Panc1 (cell line): ENCODE results near the gene MTA1. TPM values are rescaled to one million over a fixed set of nuclear protein-coding genes. Genes with fewer than 3 reads are reported as not detected.

Experiments used
- ATAC-seq: fragments of 200-7000 bp; cut with Tn5 transposase; 2 replicates; pipeline ENCODE4 v1.9.1; 2020; ENCODE audit warnings: mild to moderate bottlenecking, moderate library complexity
- BruUV-seq: library from RNA; stranded (reverse); fragments of 400-500 nt; replicated peaks from 2 replicates; lab custom pipeline; 2021; lab: Mats Ljungman, UMichigan
- CTCF ChIA-PET: fragments of 300-600 bp; sonication (Branson Sonifier 250); formaldehyde crosslinking; loops from one replicate; lab custom pipeline; 2022; ENCODE audit warnings: antibody characterized with exemption; lab: Charles Lee
- POLR2A ChIA-PET: fragments of 300-600 bp; sonication (Branson Sonifier 250); formaldehyde crosslinking; loops from one replicate; lab custom pipeline; 2022; ENCODE audit warnings: antibody characterized with exemption; lab: Charles Lee
- DNase-seq: peaks from one replicate; pipeline ENCODE4 v3.0.0-alpha.2; 2010; ENCODE audit warnings: low read depth, low spot score
- H3K27ac ChIP-seq: 2 replicates; pipeline ENCODE4 v1.5.1; 2011; ENCODE audit warnings: mild to moderate bottlenecking, low read length, inconsistent platforms
- H3K27me3 ChIP-seq: fragments of 200-500 bp; sonication (Bioruptor generic); 2 replicates; pipeline ENCODE4 v1.6.0; 2014; ENCODE audit warnings: low read length, inconsistent platforms; ENCODE audit not compliant: control insufficient read depth, insufficient read depth
- H3K36me3 ChIP-seq: fragments of 200-500 bp; sonication (Bioruptor generic); 2 replicates; pipeline ENCODE4 v1.5.1; 2014; ENCODE audit warnings: inconsistent platforms, mild to moderate bottlenecking, low read length, moderate library complexity; ENCODE audit not compliant: control insufficient read depth, insufficient read depth
- H3K4me1 ChIP-seq: 2 replicates; pipeline ENCODE4 v1.5.1; 2011; ENCODE audit warnings: inconsistent platforms, mild to moderate bottlenecking, low read length, moderate library complexity; ENCODE audit not compliant: control insufficient read depth, insufficient read depth
- H3K4me3 ChIP-seq, 2 experiments: 2 replicates each; pipeline ENCODE4 v1.5.1; 2011 to 2012; ENCODE audit warnings: low read depth in 2 of 2, low read length in 2 of 2, mild to moderate bottlenecking in 2 of 2, inconsistent platforms in 1 of 2, moderate library complexity in 1 of 2
- H3K9me3 ChIP-seq: fragments of 200-500 bp; sonication (Bioruptor generic); 2 replicates; pipeline ENCODE4 v1.5.1; 2014; ENCODE audit warnings: low read depth, mild to moderate bottlenecking, inconsistent platforms, low read length, moderate library complexity; ENCODE audit not compliant: control insufficient read depth, insufficient read depth
- POLR2AphosphoS5 ChIP-seq: IDR thresholded peaks from 2 replicates; pipeline ENCODE4 v1.6.1; 2012; ENCODE audit warnings: mild to moderate bottlenecking, low read depth, low read length, moderate library complexity
- SIN3A ChIP-seq: IDR thresholded peaks from 2 replicates; pipeline ENCODE4 v1.6.1; 2012; ENCODE audit warnings: low read depth, mild to moderate bottlenecking, low read length, moderate library complexity, borderline replicate concordance; ENCODE audit not compliant: insufficient read depth
- TCF7L2 ChIP-seq: IDR thresholded peaks from 2 replicates; pipeline ENCODE4 v1.6.1; 2011; ENCODE audit warnings: mild to moderate bottlenecking, low read depth, low read length, inconsistent platforms
- in situ Hi-C: cut with HindIII; loops from 2 replicates; pipeline ENCODE4 v1.10.0; 2016; ENCODE audit warnings: low sequenced_read_pairs, low pct_unique_long_range_greater_than_20kb
- intact Hi-C: fragments of 100-400 bp; cut with micrococcal nuclease; formaldehyde crosslinking; loops from one replicate; pipeline ENCODE4 v1.10.0; 2022; ENCODE audit not compliant: unreplicated experiment
- total RNA-seq: library from RNA; stranded (reverse); gene quantifications from one replicate; pipeline ENCODE4 v1.2.1, GENCODE V29; 2021; ENCODE audit not compliant: unreplicated experiment
- TF ChIP-seq, protein P1 (sequence below): fragments of 450-650 bp; IDR thresholded peaks from 2 replicates; pipeline ENCODE4 v1.5.1; 2017; ENCODE audit warnings: mild to moderate bottlenecking
- TF ChIP-seq, protein P2 (sequence below), 2 experiments: IDR thresholded peaks; 2 replicates each; pipeline ENCODE4 v1.6.1; 2011 to 2012; ENCODE audit warnings: low read depth in 2 of 2, control low read depth in 1 of 2, low read length in 1 of 2, mild to moderate bottlenecking in 1 of 2, moderate library complexity in 1 of 2; ENCODE audit not compliant: insufficient read depth in 1 of 2

The MTA1 gene
- total RNA-seq, 1 experiment from 2014 or later = 105 TPM

DNA sequence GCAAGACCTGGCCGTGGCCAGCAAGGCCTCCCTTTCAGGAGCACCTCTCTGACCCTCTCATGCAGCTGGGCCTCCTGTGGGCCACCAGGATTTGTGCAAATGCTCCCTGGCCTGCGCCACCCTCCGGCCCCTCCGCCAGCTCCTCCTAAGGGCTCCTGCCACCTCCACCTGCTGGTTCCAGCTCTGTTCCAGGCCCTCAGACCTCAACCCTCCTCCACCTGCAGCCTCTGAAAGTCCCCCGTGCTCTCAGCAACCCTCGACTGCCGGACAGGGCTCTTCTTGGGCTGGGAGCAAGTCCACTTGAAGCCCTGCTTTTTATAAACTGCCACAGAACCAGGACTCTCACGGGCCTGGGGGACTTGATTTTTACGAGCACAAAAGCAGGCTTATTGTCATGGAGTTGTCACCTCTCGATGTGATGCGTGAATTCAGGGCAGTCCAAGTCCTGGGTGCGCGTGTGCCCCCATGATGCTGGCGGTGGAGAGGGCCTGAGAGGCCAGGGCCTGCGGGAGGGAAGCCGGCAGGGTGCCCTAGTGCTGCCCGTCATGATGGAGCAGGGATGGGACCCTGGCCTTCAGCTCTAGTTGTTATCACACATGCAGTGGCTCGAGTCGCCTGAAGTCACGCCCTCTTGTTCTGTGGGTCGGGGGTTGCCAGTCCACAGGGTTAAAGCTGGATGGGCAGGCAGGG is 80.6 kb downstream of the MTA1 start:
- POLR2A ChIA-PET = no interaction called here
- no TSS peak for BruUV-seq
- H3K4me1 ChIP-seq = no peaks in the 10 kb centered on the region
- no peak for ATAC-seq
- H3K27me3 ChIP-seq = no peaks in the 10 kb centered on the region
- no peak overlapping the region for H3K4me3 ChIP-seq
- DNase-seq = no peak
- H3K36me3 ChIP-seq = no peaks in the 10 kb centered on the region
- intact Hi-C loops = no loop called here
- H3K9me3 ChIP-seq = no peaks in the 10 kb centered on the region
- CTCF ChIA-PET = no interaction called here
- in situ Hi-C loops = no loop called here
- TF ChIP-seq, protein P1, sequence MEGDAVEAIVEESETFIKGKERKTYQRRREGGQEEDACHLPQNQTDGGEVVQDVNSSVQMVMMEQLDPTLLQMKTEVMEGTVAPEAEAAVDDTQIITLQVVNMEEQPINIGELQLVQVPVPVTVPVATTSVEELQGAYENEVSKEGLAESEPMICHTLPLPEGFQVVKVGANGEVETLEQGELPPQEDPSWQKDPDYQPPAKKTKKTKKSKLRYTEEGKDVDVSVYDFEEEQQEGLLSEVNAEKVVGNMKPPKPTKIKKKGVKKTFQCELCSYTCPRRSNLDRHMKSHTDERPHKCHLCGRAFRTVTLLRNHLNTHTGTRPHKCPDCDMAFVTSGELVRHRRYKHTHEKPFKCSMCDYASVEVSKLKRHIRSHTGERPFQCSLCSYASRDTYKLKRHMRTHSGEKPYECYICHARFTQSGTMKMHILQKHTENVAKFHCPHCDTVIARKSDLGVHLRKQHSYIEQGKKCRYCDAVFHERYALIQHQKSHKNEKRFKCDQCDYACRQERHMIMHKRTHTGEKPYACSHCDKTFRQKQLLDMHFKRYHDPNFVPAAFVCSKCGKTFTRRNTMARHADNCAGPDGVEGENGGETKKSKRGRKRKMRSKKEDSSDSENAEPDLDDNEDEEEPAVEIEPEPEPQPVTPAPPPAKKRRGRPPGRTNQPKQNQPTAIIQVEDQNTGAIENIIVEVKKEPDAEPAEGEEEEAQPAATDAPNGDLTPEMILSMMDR = no peak
- TF ChIP-seq, protein P2, sequence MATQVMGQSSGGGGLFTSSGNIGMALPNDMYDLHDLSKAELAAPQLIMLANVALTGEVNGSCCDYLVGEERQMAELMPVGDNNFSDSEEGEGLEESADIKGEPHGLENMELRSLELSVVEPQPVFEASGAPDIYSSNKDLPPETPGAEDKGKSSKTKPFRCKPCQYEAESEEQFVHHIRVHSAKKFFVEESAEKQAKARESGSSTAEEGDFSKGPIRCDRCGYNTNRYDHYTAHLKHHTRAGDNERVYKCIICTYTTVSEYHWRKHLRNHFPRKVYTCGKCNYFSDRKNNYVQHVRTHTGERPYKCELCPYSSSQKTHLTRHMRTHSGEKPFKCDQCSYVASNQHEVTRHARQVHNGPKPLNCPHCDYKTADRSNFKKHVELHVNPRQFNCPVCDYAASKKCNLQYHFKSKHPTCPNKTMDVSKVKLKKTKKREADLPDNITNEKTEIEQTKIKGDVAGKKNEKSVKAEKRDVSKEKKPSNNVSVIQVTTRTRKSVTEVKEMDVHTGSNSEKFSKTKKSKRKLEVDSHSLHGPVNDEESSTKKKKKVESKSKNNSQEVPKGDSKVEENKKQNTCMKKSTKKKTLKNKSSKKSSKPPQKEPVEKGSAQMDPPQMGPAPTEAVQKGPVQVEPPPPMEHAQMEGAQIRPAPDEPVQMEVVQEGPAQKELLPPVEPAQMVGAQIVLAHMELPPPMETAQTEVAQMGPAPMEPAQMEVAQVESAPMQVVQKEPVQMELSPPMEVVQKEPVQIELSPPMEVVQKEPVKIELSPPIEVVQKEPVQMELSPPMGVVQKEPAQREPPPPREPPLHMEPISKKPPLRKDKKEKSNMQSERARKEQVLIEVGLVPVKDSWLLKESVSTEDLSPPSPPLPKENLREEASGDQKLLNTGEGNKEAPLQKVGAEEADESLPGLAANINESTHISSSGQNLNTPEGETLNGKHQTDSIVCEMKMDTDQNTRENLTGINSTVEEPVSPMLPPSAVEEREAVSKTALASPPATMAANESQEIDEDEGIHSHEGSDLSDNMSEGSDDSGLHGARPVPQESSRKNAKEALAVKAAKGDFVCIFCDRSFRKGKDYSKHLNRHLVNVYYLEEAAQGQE (IDR thresholded peaks at IDR 0.05; ENCODE audit: insufficient read depth in 1 of 2, low read depth in 2 of 2, low read length in 1 of 2) = no peak
- TF ChIP-seq TCF7L2 = no peak
- no peak for TF ChIP-seq SIN3A
- no peak for TF ChIP-seq POLR2AphosphoS5
- H3K27ac ChIP-seq = no peak overlapping the region

DNA sequence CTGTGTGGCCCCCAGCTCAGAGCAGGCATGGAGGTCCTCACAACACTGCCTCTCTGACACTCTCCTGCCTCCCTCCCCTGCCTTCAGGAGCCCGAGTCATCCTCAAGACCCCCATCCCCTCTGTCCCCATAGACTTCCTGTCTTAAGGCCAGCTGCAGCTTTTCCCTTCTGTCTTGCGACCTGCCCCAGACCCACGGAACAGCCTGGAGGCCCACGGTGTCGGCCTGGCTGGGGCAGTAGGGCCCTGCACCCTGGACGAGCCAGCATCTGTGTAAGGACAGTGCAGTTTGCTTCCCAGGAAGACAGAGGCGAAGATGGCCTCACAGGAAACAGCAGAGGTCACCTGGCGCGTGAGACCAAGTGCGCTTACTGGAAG is 81.1 kb downstream of the MTA1 start:
- H3K27ac ChIP-seq = no peak overlapping the region
- BruUV-seq = no TSS peak
- DNase-seq (no peak), ATAC-seq (no peak)
- H3K4me3 ChIP-seq = no peak overlapping the region
- H3K4me1 ChIP-seq = no peaks in the 10 kb centered on the region
- no peaks in the 10 kb centered on the region for H3K36me3 ChIP-seq
- in situ Hi-C loops (no loop called here), intact Hi-C loops (no loop called here)
- ChIA-PET CTCF (no interaction called here), POLR2A (no interaction called here)
- no peaks in the 10 kb centered on the region for H3K9me3 ChIP-seq
- TF ChIP-seq, protein P1 = no peak
- TF ChIP-seq POLR2AphosphoS5 = no peak
- TF ChIP-seq TCF7L2 = no peak
- TF ChIP-seq SIN3A = no peak
- TF ChIP-seq, protein P2 (IDR thresholded peaks at IDR 0.05; ENCODE audit: insufficient read depth in 1 of 2, low read depth in 2 of 2, low read length in 1 of 2) = no peak
- H3K27me3 ChIP-seq = no peaks in the 10 kb centered on the region
